ENCODE results near the gene CEP57L1. TPM values are rescaled to one million over a fixed set of nuclear protein-coding genes. Genes with fewer than 3 reads are reported as not detected.
A peak's percentile ranks its signal among the peaks of the same experiment; 100 is the strongest.

Gene CEP57L1
- total RNA-seq, 1 donor from 2014 or later = 17.5 TPM

DNA sequence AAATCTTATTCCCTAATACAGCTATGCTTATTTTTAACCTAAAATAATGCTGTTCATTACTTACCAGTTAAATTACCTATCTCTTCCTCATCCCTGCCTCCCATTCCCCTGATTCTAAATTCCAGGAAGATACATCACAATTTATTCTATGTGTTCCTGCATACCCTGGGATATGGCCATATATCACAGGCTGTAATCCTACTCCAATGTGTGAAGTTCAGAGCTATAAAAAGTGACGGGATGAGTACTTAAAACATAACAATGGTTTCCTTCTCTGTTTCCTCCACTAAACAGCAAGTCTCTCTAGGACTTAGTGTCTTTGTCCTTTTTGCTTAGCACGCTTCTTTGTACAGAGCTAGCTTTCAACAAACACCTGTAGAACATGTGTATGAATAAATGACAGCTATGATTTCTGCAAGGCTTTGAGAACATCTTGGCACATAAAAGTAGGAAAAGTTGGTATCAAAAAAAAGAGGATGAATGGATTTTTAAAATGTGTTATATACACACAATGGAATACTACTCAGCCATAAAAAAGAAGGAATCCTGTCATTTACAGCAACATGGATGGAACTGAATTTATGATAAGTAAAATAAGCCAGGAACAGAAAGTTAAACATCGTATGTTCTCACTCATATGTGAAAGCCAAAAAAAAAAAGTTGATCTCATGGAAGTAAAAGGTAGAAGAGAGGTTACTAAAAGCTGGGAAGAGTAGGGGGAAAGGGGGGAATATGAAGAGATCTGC lies 46.5 kb upstream of the CEP57L1 start:
- TF ChIP-seq EZH2 (IDR thresholded peaks at IDR 0.05; ENCODE audit: insufficient read depth, low read length) = no peak
- Histone ChIP-seq H3K27me3 (ENCODE audit: insufficient read depth, low read length) (no peaks in the 10 kb centered on the region), H3K9me3 (ENCODE audit: insufficient read depth, low read depth, low read length) (no peaks in the 10 kb centered on the region), H3K79me2 (ENCODE audit: insufficient read depth, low read length) (no peaks in the 10 kb centered on the region), H3K27ac (ENCODE audit: low read depth, low read length) (no peak overlapping the region), H3K9ac (ENCODE audit: low read length) (no peak overlapping the region), H3K4me1 (ENCODE audit: insufficient read depth, low read length) (no peaks in the 10 kb centered on the region), H4K20me1 (ENCODE audit: insufficient read depth, low read length) (no peaks in the 10 kb centered on the region), H3K4me3 (ENCODE audit: insufficient read depth, low read depth, low read length) (no peak overlapping the region), H2AFZ (ENCODE audit: low read depth, low read length) (no peak overlapping the region), H3K4me2 (ENCODE audit: low read length) (no peak overlapping the region), H3K36me3 (ENCODE audit: insufficient read depth, low read length) (no peaks in the 10 kb centered on the region)
- no peak overlapping the region for H3K27ac Mint-ChIP-seq (ENCODE audit: unreplicated experiment)
- peaks cover 21% of the 10 kb centered on the region for H3K4me1 Mint-ChIP-seq (ENCODE audit: low read depth, unreplicated experiment)
- H3K4me3 Mint-ChIP-seq (ENCODE audit: unreplicated experiment) = no peak overlapping the region
- peaks cover 1% of the 10 kb centered on the region for H3K9me3 Mint-ChIP-seq (ENCODE audit: unreplicated experiment)
- H3K27me3 Mint-ChIP-seq (ENCODE audit: low read depth, unreplicated experiment) = no peaks in the 10 kb centered on the region
- FAIRE-seq = no peak
- DNase-seq (ENCODE audit: low read depth) = no peak
- H3K36me3 Mint-ChIP-seq (ENCODE audit: low read depth, unreplicated experiment) = peaks cover 4% of the 10 kb centered on the region

DNA sequence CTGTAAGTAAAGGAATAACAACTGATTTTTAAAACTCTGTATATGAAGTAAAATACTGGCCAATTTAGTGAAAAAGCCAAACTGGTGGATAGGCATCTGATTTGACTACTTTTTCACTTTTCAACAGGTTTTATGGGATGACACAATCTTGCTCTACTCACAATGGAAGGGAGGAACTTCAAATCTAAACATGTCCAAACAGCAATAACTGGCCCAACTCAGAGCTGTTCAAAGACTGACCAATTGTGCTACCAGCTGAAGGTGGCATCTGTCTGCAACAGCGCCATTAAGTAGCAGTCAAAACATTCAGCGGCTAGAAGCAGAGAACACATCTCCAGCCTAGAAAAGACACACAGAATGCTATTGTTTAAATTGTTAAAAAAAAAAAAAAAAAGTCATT lies 45.3 kb upstream of the CEP57L1 start:
- no peak for TF ChIP-seq EZH2 (IDR thresholded peaks at IDR 0.05; ENCODE audit: insufficient read depth, low read length)
- TF ChIP-seq, protein P1, sequence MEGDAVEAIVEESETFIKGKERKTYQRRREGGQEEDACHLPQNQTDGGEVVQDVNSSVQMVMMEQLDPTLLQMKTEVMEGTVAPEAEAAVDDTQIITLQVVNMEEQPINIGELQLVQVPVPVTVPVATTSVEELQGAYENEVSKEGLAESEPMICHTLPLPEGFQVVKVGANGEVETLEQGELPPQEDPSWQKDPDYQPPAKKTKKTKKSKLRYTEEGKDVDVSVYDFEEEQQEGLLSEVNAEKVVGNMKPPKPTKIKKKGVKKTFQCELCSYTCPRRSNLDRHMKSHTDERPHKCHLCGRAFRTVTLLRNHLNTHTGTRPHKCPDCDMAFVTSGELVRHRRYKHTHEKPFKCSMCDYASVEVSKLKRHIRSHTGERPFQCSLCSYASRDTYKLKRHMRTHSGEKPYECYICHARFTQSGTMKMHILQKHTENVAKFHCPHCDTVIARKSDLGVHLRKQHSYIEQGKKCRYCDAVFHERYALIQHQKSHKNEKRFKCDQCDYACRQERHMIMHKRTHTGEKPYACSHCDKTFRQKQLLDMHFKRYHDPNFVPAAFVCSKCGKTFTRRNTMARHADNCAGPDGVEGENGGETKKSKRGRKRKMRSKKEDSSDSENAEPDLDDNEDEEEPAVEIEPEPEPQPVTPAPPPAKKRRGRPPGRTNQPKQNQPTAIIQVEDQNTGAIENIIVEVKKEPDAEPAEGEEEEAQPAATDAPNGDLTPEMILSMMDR (IDR thresholded peaks at IDR 0.05; ENCODE audit: insufficient read depth, low read depth, low read length) = no peak
- no peaks in the 10 kb centered on the region for H3K27me3 Mint-ChIP-seq (ENCODE audit: low read depth, unreplicated experiment)
- no peak overlapping the region for H3K4me3 Mint-ChIP-seq (ENCODE audit: unreplicated experiment)
- no peak overlapping the region for H3K9ac ChIP-seq (ENCODE audit: low read length)
- no peak for FAIRE-seq
- no peak overlapping the region for H2AFZ ChIP-seq (ENCODE audit: low read depth, low read length)
- H3K4me1 Mint-ChIP-seq (ENCODE audit: low read depth, unreplicated experiment) = peaks cover 21% of the 10 kb centered on the region
- peaks cover 1% of the 10 kb centered on the region for H3K9me3 Mint-ChIP-seq (ENCODE audit: unreplicated experiment)
- H3K27ac ChIP-seq (ENCODE audit: low read depth, low read length) = no peak overlapping the region
- H3K36me3 Mint-ChIP-seq (ENCODE audit: low read depth, unreplicated experiment) = peaks cover 4% of the 10 kb centered on the region
- H3K4me3 ChIP-seq (ENCODE audit: insufficient read depth, low read depth, low read length) = no peak overlapping the region
- H3K27me3 ChIP-seq (ENCODE audit: insufficient read depth, low read length) = no peaks in the 10 kb centered on the region
- H4K20me1 ChIP-seq (ENCODE audit: insufficient read depth, low read length) = no peaks in the 10 kb centered on the region
- no peaks in the 10 kb centered on the region for H3K36me3 ChIP-seq (ENCODE audit: insufficient read depth, low read length)
- no peaks in the 10 kb centered on the region for H3K79me2 ChIP-seq (ENCODE audit: insufficient read depth, low read length)
- no peak overlapping the region for H3K27ac Mint-ChIP-seq (ENCODE audit: unreplicated experiment)
- no peak for DNase-seq (ENCODE audit: low read depth)
- H3K4me1 ChIP-seq (ENCODE audit: insufficient read depth, low read length) = no peaks in the 10 kb centered on the region
- no peak overlapping the region for H3K4me2 ChIP-seq (ENCODE audit: low read length)
- H3K9me3 ChIP-seq (ENCODE audit: insufficient read depth, low read depth, low read length) = no peaks in the 10 kb centered on the region

DNA sequence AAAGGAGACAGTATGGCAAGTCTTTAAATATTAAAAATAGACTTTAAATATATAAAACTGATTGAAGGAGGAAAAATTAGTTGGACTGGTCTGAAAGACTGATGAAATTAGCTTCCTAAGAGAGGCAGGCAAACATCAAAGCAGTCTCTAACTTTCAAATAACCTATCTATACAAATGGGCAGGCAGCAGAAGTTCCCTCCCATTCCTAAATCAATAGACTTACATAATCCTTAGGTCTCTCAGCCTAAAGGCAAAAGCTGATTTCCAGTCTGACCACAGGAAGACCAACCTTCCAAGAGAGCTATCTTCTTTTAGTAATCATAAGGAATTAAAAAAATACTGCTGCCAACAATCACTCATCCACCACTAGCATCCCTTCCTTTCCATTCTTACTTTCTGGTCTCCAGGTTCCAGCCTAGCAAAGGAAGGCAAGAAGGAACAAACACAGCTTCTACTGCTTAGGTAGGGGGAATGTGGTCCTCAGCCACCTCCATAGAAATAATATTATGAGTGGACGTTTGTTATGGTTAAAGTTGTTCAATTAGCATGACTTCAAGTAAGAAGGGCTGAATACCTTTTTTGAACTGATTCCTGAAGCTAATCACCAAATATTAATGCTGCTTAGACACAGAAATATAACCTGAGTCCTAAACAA lies 44.7 kb upstream of the CEP57L1 start:
- H3K4me1 Mint-ChIP-seq (ENCODE audit: low read depth, unreplicated experiment) = peaks cover 21% of the 10 kb centered on the region
- H2AFZ ChIP-seq (ENCODE audit: low read depth, low read length) = no peak overlapping the region
- no peaks in the 10 kb centered on the region for H4K20me1 ChIP-seq (ENCODE audit: insufficient read depth, low read length)
- no peaks in the 10 kb centered on the region for H3K79me2 ChIP-seq (ENCODE audit: insufficient read depth, low read length)
- H3K4me3 Mint-ChIP-seq (ENCODE audit: unreplicated experiment) = no peak overlapping the region
- DNase-seq (ENCODE audit: low read depth) (no peak), FAIRE-seq (no peak)
- no peaks in the 10 kb centered on the region for H3K27me3 Mint-ChIP-seq (ENCODE audit: low read depth, unreplicated experiment)
- H3K4me3 ChIP-seq (ENCODE audit: insufficient read depth, low read depth, low read length) = no peak overlapping the region
- H3K36me3 ChIP-seq (ENCODE audit: insufficient read depth, low read length) = no peaks in the 10 kb centered on the region
- no peaks in the 10 kb centered on the region for H3K4me1 ChIP-seq (ENCODE audit: insufficient read depth, low read length)
- peaks cover 1% of the 10 kb centered on the region for H3K9me3 Mint-ChIP-seq (ENCODE audit: unreplicated experiment)
- TF ChIP-seq EZH2 (IDR thresholded peaks at IDR 0.05; ENCODE audit: insufficient read depth, low read length) = no peak
- TF ChIP-seq, protein P1 (IDR thresholded peaks at IDR 0.05; ENCODE audit: insufficient read depth, low read depth, low read length) = no peak
- no peak overlapping the region for H3K4me2 ChIP-seq (ENCODE audit: low read length)
- H3K9ac ChIP-seq (ENCODE audit: low read length) = no peak overlapping the region
- H3K9me3 ChIP-seq (ENCODE audit: insufficient read depth, low read depth, low read length) = no peaks in the 10 kb centered on the region
- peak overlapping the region; percentile 58 for H3K27ac Mint-ChIP-seq (ENCODE audit: unreplicated experiment)
- no peak overlapping the region for H3K27ac ChIP-seq (ENCODE audit: low read depth, low read length)
- H3K27me3 ChIP-seq (ENCODE audit: insufficient read depth, low read length) = no peaks in the 10 kb centered on the region
- H3K36me3 Mint-ChIP-seq (ENCODE audit: low read depth, unreplicated experiment) = peaks cover 1% of the 10 kb centered on the region
